Neural progenitor cell (in vitro differentiated cells): ENCODE measurements around the gene CNOT1. TPM values are rescaled to one million over a fixed set of nuclear protein-coding genes. Genes with fewer than 3 reads are reported as not detected.
A peak's percentile ranks its signal among the peaks of the same experiment; 100 is the strongest.

Source experiments
- DNase-seq: peaks from one replicate; pipeline ENCODE4 v3.0.0-alpha.2; 2016; ENCODE audit warnings: low spot score
- H2AFZ ChIP-seq: fragments of 200-600 bp; sonication (generic); replicated peaks from 2 replicates; pipeline ENCODE4 v1.6.1; 2016; ENCODE audit warnings: antibody characterized with exemption
- H3F3A ChIP-seq: fragments of 200-600 bp; sonication (generic); 2 replicates; pipeline ENCODE4 v1.6.1; 2016; ENCODE audit warnings: antibody characterized with exemption, low read depth
- H3K27ac ChIP-seq: fragments of 200-600 bp; sonication (generic); 2 replicates; pipeline ENCODE4 v1.5.1; 2016; ENCODE audit warnings: mild to moderate bottlenecking
- H3K27me3 ChIP-seq: fragments of 200-600 bp; sonication (generic); 2 replicates; pipeline ENCODE4 v1.6.1; 2016; ENCODE audit warnings: mild to moderate bottlenecking, moderate library complexity
- H3K36me3 ChIP-seq: fragments of 200-600 bp; sonication (generic); 2 replicates; pipeline ENCODE4 v1.5.1; 2016
- H3K4me1 ChIP-seq: fragments of 200-600 bp; sonication (generic); 2 replicates; pipeline ENCODE4 v1.6.1; 2016; ENCODE audit warnings: mixed run types
- H3K4me2 ChIP-seq: fragments of 200-600 bp; sonication (generic); 2 replicates; pipeline ENCODE4 v1.6.1; 2016
- H3K4me3 ChIP-seq: fragments of 200-600 bp; sonication (generic); 2 replicates; pipeline ENCODE4 v1.5.1; 2016
- H3K79me2 ChIP-seq: fragments of 200-600 bp; sonication (generic); 2 replicates; pipeline ENCODE4 v1.6.1; 2016; ENCODE audit warnings: low read depth
- H3K9ac ChIP-seq: fragments of 200-600 bp; sonication (generic); 2 replicates; pipeline ENCODE4 v1.6.1; 2016
- H3K9me3 ChIP-seq: fragments of 200-600 bp; sonication (generic); 2 replicates; pipeline ENCODE4 v1.5.1; 2016; ENCODE audit warnings: low read depth
- H4K20me1 ChIP-seq: fragments of 200-600 bp; sonication (generic); 2 replicates; pipeline ENCODE4 v1.6.1; 2016; ENCODE audit warnings: low read depth
- H3K27ac Mint-ChIP-seq: 3 replicates; pipeline ENCODE4 v1.8.0; 2021; ENCODE audit warnings: mixed read lengths
- H3K27me3 Mint-ChIP-seq: 2 replicates; pipeline ENCODE4 v1.8.0; 2022; ENCODE audit warnings: low read depth, mild to moderate bottlenecking, inconsistent platforms, moderate library complexity, mixed read lengths; ENCODE audit not compliant: insufficient read depth
- H3K36me3 Mint-ChIP-seq: 3 replicates; pipeline ENCODE4 v1.8.0; 2021; ENCODE audit warnings: mixed read lengths
- H3K4me1 Mint-ChIP-seq: 3 replicates; pipeline ENCODE4 v1.8.0; 2021; ENCODE audit warnings: mixed read lengths
- H3K4me3 Mint-ChIP-seq: 3 replicates; pipeline ENCODE4 v1.8.0; 2021; ENCODE audit warnings: mild to moderate bottlenecking, moderate library complexity, mixed read lengths
- H3K9me3 Mint-ChIP-seq: 3 replicates; pipeline ENCODE4 v1.8.0; 2020; ENCODE audit warnings: mixed read lengths
- EZH2 ChIP-seq: fragments of 200-600 bp; sonication (generic); IDR thresholded peaks from 2 replicates; pipeline ENCODE4 v1.6.1; 2017; ENCODE audit warnings: antibody characterized with exemption, mild to moderate bottlenecking, moderate library complexity
- EZH2phosphoT487 ChIP-seq: fragments of 200-600 bp; sonication (generic); IDR thresholded peaks from 2 replicates; pipeline ENCODE4 v1.6.1; 2017; ENCODE audit warnings: antibody characterized with exemption
- total RNA-seq: library from RNA; depleted of rRNA; stranded (reverse); fragments of >200 nt; gene quantifications from 2 replicates; pipeline ENCODE4 v1.2.3, GENCODE V29; 2015; ENCODE audit warnings: low replicate concordance
- TF ChIP-seq, protein P1 (sequence below): fragments of 200-600 bp; sonication (generic); IDR thresholded peaks from 2 replicates; pipeline ENCODE4 v1.5.1; 2017; ENCODE audit warnings: antibody characterized with exemption, mild to moderate bottlenecking

CNOT1 gene
- total RNA-seq, 1 donor from 2014 or later, result 241 TPM

- Mint-ChIP-seq H3K36me3 (no peaks in the 10 kb centered on the region), H3K9me3 (no peaks in the 10 kb centered on the region), H3K4me1 (peaks cover 58% of the 10 kb centered on the region), H3K27me3 (peaks cover 11% of the 10 kb centered on the region), H3K27ac (peak overlapping the region; percentile 94), H3K4me3 (peak overlapping the region; percentile 66)
- no peak overlapping the region for H3K9ac ChIP-seq
- no peaks in the 10 kb centered on the region for H3K36me3 ChIP-seq
- H3K79me2 ChIP-seq, result no peaks in the 10 kb centered on the region
- DNase-seq, result no peak
- H3K27me3 ChIP-seq, result peaks cover 25% of the 10 kb centered on the region
- H3K4me2 ChIP-seq, result no peak overlapping the region
- TF ChIP-seq, protein P1, sequence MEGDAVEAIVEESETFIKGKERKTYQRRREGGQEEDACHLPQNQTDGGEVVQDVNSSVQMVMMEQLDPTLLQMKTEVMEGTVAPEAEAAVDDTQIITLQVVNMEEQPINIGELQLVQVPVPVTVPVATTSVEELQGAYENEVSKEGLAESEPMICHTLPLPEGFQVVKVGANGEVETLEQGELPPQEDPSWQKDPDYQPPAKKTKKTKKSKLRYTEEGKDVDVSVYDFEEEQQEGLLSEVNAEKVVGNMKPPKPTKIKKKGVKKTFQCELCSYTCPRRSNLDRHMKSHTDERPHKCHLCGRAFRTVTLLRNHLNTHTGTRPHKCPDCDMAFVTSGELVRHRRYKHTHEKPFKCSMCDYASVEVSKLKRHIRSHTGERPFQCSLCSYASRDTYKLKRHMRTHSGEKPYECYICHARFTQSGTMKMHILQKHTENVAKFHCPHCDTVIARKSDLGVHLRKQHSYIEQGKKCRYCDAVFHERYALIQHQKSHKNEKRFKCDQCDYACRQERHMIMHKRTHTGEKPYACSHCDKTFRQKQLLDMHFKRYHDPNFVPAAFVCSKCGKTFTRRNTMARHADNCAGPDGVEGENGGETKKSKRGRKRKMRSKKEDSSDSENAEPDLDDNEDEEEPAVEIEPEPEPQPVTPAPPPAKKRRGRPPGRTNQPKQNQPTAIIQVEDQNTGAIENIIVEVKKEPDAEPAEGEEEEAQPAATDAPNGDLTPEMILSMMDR, result no peak
- TF ChIP-seq EZH2 (no peak), EZH2phosphoT487 (no peak)
- H2AFZ ChIP-seq, result no peak overlapping the region
- no peak overlapping the region for H3K4me3 ChIP-seq
- no peak overlapping the region for H3K27ac ChIP-seq
- H3F3A ChIP-seq, result peaks cover 23% of the 10 kb centered on the region
- H3K4me1 ChIP-seq, result peaks cover 32% of the 10 kb centered on the region
- no peaks in the 10 kb centered on the region for H3K9me3 ChIP-seq
- H4K20me1 ChIP-seq, result no peaks in the 10 kb centered on the region
Measured at GRCh38 chr16:58498341-58499091, 131.1 kb downstream of the CNOT1 start.

GRCh38 chr16:58497935-58498334 lies 131.7 kb downstream of the CNOT1 start:
- H3K9ac ChIP-seq, result no peak overlapping the region
- DNase-seq, result no peak
- no peak overlapping the region for H3K4me3 Mint-ChIP-seq
- H3K27ac ChIP-seq, result no peak overlapping the region
- H3K4me3 ChIP-seq, result no peak overlapping the region
- peaks cover 11% of the 10 kb centered on the region for H3K27me3 Mint-ChIP-seq
- no peaks in the 10 kb centered on the region for H3K9me3 Mint-ChIP-seq
- H3K27me3 ChIP-seq, result peaks cover 24% of the 10 kb centered on the region
- H3K79me2 ChIP-seq, result no peaks in the 10 kb centered on the region
- H3K4me1 ChIP-seq, result peaks cover 34% of the 10 kb centered on the region
- no peaks in the 10 kb centered on the region for H3K36me3 Mint-ChIP-seq
- peaks cover 64% of the 10 kb centered on the region for H3K4me1 Mint-ChIP-seq
- no peak overlapping the region for H3K4me2 ChIP-seq
- H3K27ac Mint-ChIP-seq, result peak overlapping the region; percentile 74
- H3F3A ChIP-seq, result peaks cover 23% of the 10 kb centered on the region
- no peak overlapping the region for H2AFZ ChIP-seq
- H4K20me1 ChIP-seq, result no peaks in the 10 kb centered on the region
- H3K36me3 ChIP-seq, result no peaks in the 10 kb centered on the region
- no peak for TF ChIP-seq EZH2phosphoT487
- TF ChIP-seq EZH2, result no peak
- TF ChIP-seq, protein P1, result no peak
- no peaks in the 10 kb centered on the region for H3K9me3 ChIP-seq

DNA sequence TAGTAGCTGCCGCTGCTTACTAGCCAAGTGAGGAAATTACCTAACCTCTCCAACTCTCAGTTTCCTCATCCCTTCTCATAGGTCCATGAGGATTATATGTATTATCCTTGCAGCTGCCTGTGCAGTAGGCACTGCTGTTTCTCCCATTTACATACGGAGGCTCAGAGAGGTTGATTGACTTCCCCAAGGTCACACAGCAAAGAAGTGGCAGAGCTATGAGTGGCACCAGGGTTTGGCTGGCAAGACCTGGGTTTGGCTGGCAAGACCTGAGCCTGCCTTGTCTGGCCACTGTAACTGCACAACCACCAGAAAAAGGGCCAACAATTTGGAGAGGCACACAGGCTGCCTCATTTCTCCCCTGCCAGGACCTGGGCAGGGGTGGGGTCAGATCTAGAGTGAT lies 132.2 kb downstream of the CNOT1 start:
- Mint-ChIP-seq H3K27ac (peak overlapping the region; percentile 74), H3K4me1 (peaks cover 69% of the 10 kb centered on the region), H3K4me3 (no peak overlapping the region), H3K36me3 (no peaks in the 10 kb centered on the region), H3K9me3 (no peaks in the 10 kb centered on the region), H3K27me3 (peaks cover 13% of the 10 kb centered on the region)
- Histone ChIP-seq H3K9ac (no peak overlapping the region), H3K9me3 (no peaks in the 10 kb centered on the region), H3K27me3 (peaks cover 19% of the 10 kb centered on the region), H3F3A (peaks cover 23% of the 10 kb centered on the region), H3K79me2 (no peaks in the 10 kb centered on the region), H3K36me3 (no peaks in the 10 kb centered on the region), H2AFZ (no peak overlapping the region), H4K20me1 (no peaks in the 10 kb centered on the region), H3K4me1 (peaks cover 38% of the 10 kb centered on the region), H3K4me3 (no peak overlapping the region), H3K27ac (no peak overlapping the region), H3K4me2 (no peak overlapping the region)
- no peak for TF ChIP-seq EZH2
- TF ChIP-seq EZH2phosphoT487, result no peak
- TF ChIP-seq, protein P1, result no peak
- no peak for DNase-seq
